Neural cell (in vitro differentiated cells): ENCODE data around the gene ACTG1. TPM values are rescaled to one million over a fixed set of nuclear protein-coding genes. Genes with fewer than 3 reads are reported as not detected.

Experiments used
- H2AFZ ChIP-seq: fragments of 200-600, 300-800 bp; sonication (generic), shearing (Covaris generic); 2 replicates; pipeline ENCODE4 v1.6.0; 2014; ENCODE audit warnings: low read depth, mild to moderate bottlenecking, antibody characterized with exemption, low read length, moderate library complexity
- H3F3A ChIP-seq: fragments of 200-600 bp; shearing (Covaris generic); 2 replicates; pipeline ENCODE4 v1.6.1; 2016; ENCODE audit warnings: mild to moderate bottlenecking, moderate library complexity, mixed read lengths, antibody characterized with exemption, low read length; ENCODE audit not compliant: insufficient read depth, poor library complexity, severe bottlenecking
- H3K27ac ChIP-seq: fragments of 200-600, 300-800 bp; sonication (generic), shearing (Covaris generic); 2 replicates; pipeline ENCODE4 v1.5.1; 2014; ENCODE audit warnings: mild to moderate bottlenecking, low read length, moderate library complexity
- H3K27me3 ChIP-seq: fragments of 300-800, 200-600 bp; sonication (generic), shearing (Covaris generic); 2 replicates; pipeline ENCODE4 v1.6.0; 2014; ENCODE audit warnings: mild to moderate bottlenecking, low read depth, low read length, moderate library complexity; ENCODE audit not compliant: insufficient read depth
- H3K36me3 ChIP-seq: fragments of 300-800, 200-600 bp; sonication (generic), shearing (Covaris generic); 2 replicates; pipeline ENCODE4 v1.5.1; 2014; ENCODE audit warnings: mild to moderate bottlenecking, antibody characterized with exemption, low read length, moderate library complexity; ENCODE audit not compliant: insufficient read depth
- H3K4me2 ChIP-seq: fragments of 300-800, 200-600 bp; sonication (generic), shearing (Covaris generic); 2 replicates; pipeline ENCODE4 v1.6.0; 2014; ENCODE audit warnings: mild to moderate bottlenecking, low read length
- H3K4me3 ChIP-seq: fragments of 300-800, 200-600 bp; sonication (generic), shearing (Covaris generic); 2 replicates; pipeline ENCODE4 v1.5.1; 2014; ENCODE audit warnings: mild to moderate bottlenecking, low read length, moderate library complexity
- H3K79me2 ChIP-seq: fragments of 200-600 bp; shearing (Covaris generic); replicated peaks from 2 replicates; pipeline ENCODE4 v1.6.0; 2014; ENCODE audit warnings: mild to moderate bottlenecking, low read length, moderate library complexity; ENCODE audit not compliant: insufficient read depth
- H3K9ac ChIP-seq: fragments of 300-800, 200-600 bp; sonication (generic), shearing (Covaris generic); 2 replicates; pipeline ENCODE4 v1.6.1; 2016; ENCODE audit warnings: mild to moderate bottlenecking, low read length, mixed read lengths
- H3K9me2 ChIP-seq: fragments of 200-600 bp; shearing (Covaris generic); 2 replicates; pipeline ENCODE4 v1.6.1; 2016; ENCODE audit warnings: mild to moderate bottlenecking, low read length, mixed read lengths; ENCODE audit not compliant: insufficient read depth
- H3K9me3 ChIP-seq: fragments of 200-600, 300-800 bp; sonication (generic), shearing (Covaris generic); 2 replicates; pipeline ENCODE4 v1.6.1; 2016; ENCODE audit warnings: mild to moderate bottlenecking, mixed run types, low read length, moderate library complexity, mixed read lengths
- H4K20me1 ChIP-seq: fragments of 200-600 bp; shearing (Covaris generic); 2 replicates; pipeline ENCODE4 v1.6.1; 2016; ENCODE audit warnings: mild to moderate bottlenecking, mixed run types; ENCODE audit not compliant: insufficient read depth
- CTCF ChIP-seq: fragments of 450-650 bp; IDR thresholded peaks from 2 replicates; pipeline ENCODE4 v1.5.1; 2014; ENCODE audit warnings: antibody characterized with exemption, mild to moderate bottlenecking, moderate library complexity; ENCODE audit not compliant: poor library complexity, severe bottlenecking
- EP300 ChIP-seq: fragments of 450-650 bp; conservative IDR thresholded peaks from 2 replicates; pipeline ENCODE4 v1.6.1; 2014; ENCODE audit warnings: antibody characterized with exemption, mild to moderate bottlenecking, moderate library complexity; ENCODE audit not compliant: poor library complexity, severe bottlenecking
- EZH2 ChIP-seq: fragments of 200-600, 300-800 bp; shearing (Covaris generic), sonication (generic); IDR thresholded peaks from 2 replicates; pipeline ENCODE4 v1.6.1; 2014; ENCODE audit warnings: antibody characterized with exemption, low read length, borderline replicate concordance, mild to moderate bottlenecking; ENCODE audit not compliant: insufficient read depth, poor library complexity, severe bottlenecking
- MXI1 ChIP-seq: fragments of 450-650 bp; conservative IDR thresholded peaks from 2 replicates; pipeline ENCODE4 v1.6.1; 2014; ENCODE audit warnings: antibody characterized with exemption, mild to moderate bottlenecking; ENCODE audit not compliant: poor library complexity, severe bottlenecking
- POLR2AphosphoS5 ChIP-seq: IDR thresholded peaks from 2 replicates; pipeline ENCODE4 v1.6.1; 2012
- RAD21 ChIP-seq: fragments of 450-650 bp; conservative IDR thresholded peaks from 2 replicates; pipeline ENCODE4 v1.6.1; 2014; ENCODE audit warnings: antibody characterized with exemption, mild to moderate bottlenecking, moderate library complexity
- SMC3 ChIP-seq: fragments of 450-650 bp; conservative IDR thresholded peaks from 2 replicates; pipeline ENCODE4 v1.6.1; 2014; ENCODE audit warnings: antibody characterized with exemption, mild to moderate bottlenecking, moderate library complexity; ENCODE audit not compliant: poor library complexity
- TAF1 ChIP-seq: IDR thresholded peaks from 2 replicates; pipeline ENCODE4 v1.6.1; 2012; ENCODE audit warnings: low read depth
- polyA plus RNA-seq: library from polyadenylated mRNA; depleted of rRNA; stranded (reverse); fragments of >200 nt; gene quantifications from 2 replicates; pipeline ENCODE4 v1.2.3, GENCODE V29; 2014
- TF ChIP-seq, protein P1 (sequence below): IDR thresholded peaks from 2 replicates; pipeline ENCODE4 v1.6.1; 2012; ENCODE audit warnings: borderline replicate concordance

Gene ACTG1
- polyA plus RNA-seq, 1 donor from 2014 or later = 9,187 TPM

DNA sequence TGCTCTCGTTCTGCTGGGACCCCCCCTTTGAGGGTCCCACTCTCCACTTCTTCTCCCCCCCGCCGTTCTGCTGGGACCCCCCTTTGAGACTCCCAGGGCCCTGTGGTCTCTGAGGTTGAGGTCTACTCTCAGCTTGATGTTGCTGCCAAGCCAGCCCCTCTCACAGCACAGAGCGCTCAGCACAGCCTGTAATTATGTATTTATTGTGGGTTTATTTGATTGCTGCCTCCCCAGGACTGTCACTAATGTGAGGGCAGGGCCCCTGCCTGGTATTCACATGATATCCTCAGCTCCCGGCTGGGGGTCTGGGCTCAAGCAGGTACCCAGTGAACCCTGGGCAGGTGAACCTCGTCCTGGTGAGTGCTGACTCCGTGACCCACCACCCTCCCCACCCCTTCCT lies 35.4 kb downstream of the ACTG1 start:
- H2AFZ ChIP-seq = no peak overlapping the region
- no peaks in the 10 kb centered on the region for H3K9me3 ChIP-seq
- H3K79me2 ChIP-seq = peaks cover 4% of the 10 kb centered on the region
- no peaks in the 10 kb centered on the region for H3K27me3 ChIP-seq
- no peaks in the 10 kb centered on the region for H3K36me3 ChIP-seq
- no peaks in the 10 kb centered on the region for H4K20me1 ChIP-seq
- TF ChIP-seq, protein P1, sequence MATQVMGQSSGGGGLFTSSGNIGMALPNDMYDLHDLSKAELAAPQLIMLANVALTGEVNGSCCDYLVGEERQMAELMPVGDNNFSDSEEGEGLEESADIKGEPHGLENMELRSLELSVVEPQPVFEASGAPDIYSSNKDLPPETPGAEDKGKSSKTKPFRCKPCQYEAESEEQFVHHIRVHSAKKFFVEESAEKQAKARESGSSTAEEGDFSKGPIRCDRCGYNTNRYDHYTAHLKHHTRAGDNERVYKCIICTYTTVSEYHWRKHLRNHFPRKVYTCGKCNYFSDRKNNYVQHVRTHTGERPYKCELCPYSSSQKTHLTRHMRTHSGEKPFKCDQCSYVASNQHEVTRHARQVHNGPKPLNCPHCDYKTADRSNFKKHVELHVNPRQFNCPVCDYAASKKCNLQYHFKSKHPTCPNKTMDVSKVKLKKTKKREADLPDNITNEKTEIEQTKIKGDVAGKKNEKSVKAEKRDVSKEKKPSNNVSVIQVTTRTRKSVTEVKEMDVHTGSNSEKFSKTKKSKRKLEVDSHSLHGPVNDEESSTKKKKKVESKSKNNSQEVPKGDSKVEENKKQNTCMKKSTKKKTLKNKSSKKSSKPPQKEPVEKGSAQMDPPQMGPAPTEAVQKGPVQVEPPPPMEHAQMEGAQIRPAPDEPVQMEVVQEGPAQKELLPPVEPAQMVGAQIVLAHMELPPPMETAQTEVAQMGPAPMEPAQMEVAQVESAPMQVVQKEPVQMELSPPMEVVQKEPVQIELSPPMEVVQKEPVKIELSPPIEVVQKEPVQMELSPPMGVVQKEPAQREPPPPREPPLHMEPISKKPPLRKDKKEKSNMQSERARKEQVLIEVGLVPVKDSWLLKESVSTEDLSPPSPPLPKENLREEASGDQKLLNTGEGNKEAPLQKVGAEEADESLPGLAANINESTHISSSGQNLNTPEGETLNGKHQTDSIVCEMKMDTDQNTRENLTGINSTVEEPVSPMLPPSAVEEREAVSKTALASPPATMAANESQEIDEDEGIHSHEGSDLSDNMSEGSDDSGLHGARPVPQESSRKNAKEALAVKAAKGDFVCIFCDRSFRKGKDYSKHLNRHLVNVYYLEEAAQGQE = no peak
- TF ChIP-seq CTCF = no peak
- TF ChIP-seq POLR2AphosphoS5 = no peak
- no peaks in the 10 kb centered on the region for H3F3A ChIP-seq
- no peak overlapping the region for H3K4me3 ChIP-seq
- no peak overlapping the region for H3K4me2 ChIP-seq
- no peaks in the 10 kb centered on the region for H3K9me2 ChIP-seq
- H3K27ac ChIP-seq = no peak overlapping the region
- no peak overlapping the region for H3K9ac ChIP-seq

DNA sequence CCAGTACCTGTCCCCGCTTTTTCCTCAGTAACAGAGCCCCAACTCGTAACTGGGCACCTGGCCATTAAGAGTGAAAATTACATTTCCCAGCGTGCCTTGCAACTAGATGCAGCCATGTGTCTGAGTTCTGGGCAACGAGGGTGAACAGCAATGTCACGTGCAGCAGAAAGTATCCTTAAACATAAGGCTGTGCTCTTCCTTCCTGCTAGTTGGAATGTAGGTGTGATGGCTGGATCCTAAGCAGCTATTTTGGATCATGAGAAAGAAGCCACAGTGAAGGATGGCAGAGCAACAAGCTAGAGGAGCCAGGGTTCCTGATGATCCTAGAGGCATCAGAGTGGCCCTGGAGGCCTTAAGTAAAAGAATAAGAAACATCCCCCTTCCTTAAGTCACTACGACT lies 36.0 kb downstream of the ACTG1 start:
- Histone ChIP-seq H4K20me1 (no peaks in the 10 kb centered on the region), H3K27ac (no peak overlapping the region), H3K4me3 (no peak overlapping the region), H3F3A (no peaks in the 10 kb centered on the region), H3K9me2 (no peaks in the 10 kb centered on the region), H3K36me3 (no peaks in the 10 kb centered on the region), H3K9ac (no peak overlapping the region), H3K79me2 (peaks cover under 1% of the 10 kb centered on the region), H3K9me3 (no peaks in the 10 kb centered on the region), H3K27me3 (no peaks in the 10 kb centered on the region), H2AFZ (no peak overlapping the region), H3K4me2 (no peak overlapping the region)
- TF ChIP-seq SMC3 (no peak), RAD21 (no peak), EZH2 (no peak), MXI1 (no peak)

GRCh38 chr17:81476097-81476496 lies 36.5 kb downstream of the ACTG1 start:
- Histone ChIP-seq H3K9me2 (no peaks in the 10 kb centered on the region), H4K20me1 (no peaks in the 10 kb centered on the region), H2AFZ (no peak overlapping the region), H3K9ac (no peak overlapping the region), H3K4me3 (no peak overlapping the region), H3K4me2 (no peak overlapping the region), H3K27me3 (no peaks in the 10 kb centered on the region), H3K36me3 (no peaks in the 10 kb centered on the region), H3K9me3 (no peaks in the 10 kb centered on the region), H3K27ac (no peak overlapping the region), H3F3A (no peaks in the 10 kb centered on the region), H3K79me2 (no peaks in the 10 kb centered on the region)
- no peak for TF ChIP-seq TAF1
- TF ChIP-seq EZH2 = no peak
- no peak for TF ChIP-seq MXI1
- no peak for TF ChIP-seq CTCF
- TF ChIP-seq, protein P1 = no peak
- TF ChIP-seq SMC3 = no peak
- no peak for TF ChIP-seq RAD21
- no peak for TF ChIP-seq POLR2AphosphoS5
- TF ChIP-seq EP300 = no peak
